K562 (cell line): Measurements from ENCODE around the gene COASY. TPM values are rescaled to one million over a fixed set of nuclear protein-coding genes. Genes with fewer than 3 reads are reported as not detected.

Source experiments
- ATAC-seq: fragments of 200-7000 bp; cut with Tn5 transposase; 3 replicates; pipeline ENCODE4 v1.9.1; 2020; ENCODE audit warnings: moderate library complexity
- BruUV-seq: library from RNA; stranded (reverse); fragments of 400-500 nt; replicated peaks from 2 replicates; lab custom pipeline; 2021; lab: Mats Ljungman, UMichigan
- CTCF ChIA-PET: fragments of 300-600 bp; formaldehyde crosslinking; extraction: SDS; loops from one replicate; lab custom pipeline; 2021; ENCODE audit warnings: low intra/inter-chr PET ratio; lab: Yijun Ruan, JAX
- POLR2A ChIA-PET: fragments of 300-600, 350-650 bp; sonication (Branson Sonifier 250); formaldehyde crosslinking; extraction: SDS; loops from one replicate; lab custom pipeline; 2021; ENCODE audit warnings: antibody characterized with exemption, inconsistent platforms; lab: Yijun Ruan, JAX
- DNase-seq, 4 experiments: peaks; one replicate each; pipeline versions ENCODE4 v3.0.0 to v3.0.0-alpha.2; 2011 to 2018; ENCODE audit warnings: low spot score in 3 of 4, mixed read lengths in 3 of 4; ENCODE audit errors: extremely low read depth in 1 of 4
- FAIRE-seq: peaks from 2 replicates; lab custom pipeline; 2011; peaks lifted over from hg19 to GRCh38; lab: Jason Lieb, UNC
- H2AFZ ChIP-seq: 2 replicates; pipeline ENCODE4 v1.6.0; 2011; ENCODE audit warnings: low read depth, low read length, control low read depth, inconsistent platforms
- H3K27ac ChIP-seq: fragments of 200-600 bp; 3 replicates; pipeline ENCODE4 v1.8.0; 2011; ENCODE audit warnings: low read depth, mild to moderate bottlenecking, control low read depth, inconsistent platforms, low read length, moderate library complexity, mixed read lengths; ENCODE audit errors: extremely low read depth
- H3K27me3 ChIP-seq, 2 experiments: fragments of 300-600 bp in 1 of 2; 2 replicates in 1 of 2; 3 replicates in 1 of 2; pipeline versions ENCODE4 v1.6.0 to v1.8.0; 2011; ENCODE audit warnings: inconsistent platforms in 2 of 2, low read length in 2 of 2, mild to moderate bottlenecking in 1 of 2, mixed read lengths in 1 of 2, moderate library complexity in 1 of 2; ENCODE audit not compliant: control insufficient read depth in 2 of 2, insufficient read depth in 2 of 2
- H3K36me3 ChIP-seq: fragments of 300-600 bp; 3 replicates; pipeline ENCODE4 v1.8.0; 2011; ENCODE audit warnings: mild to moderate bottlenecking, low read length, inconsistent platforms; ENCODE audit not compliant: control insufficient read depth, insufficient read depth
- H3K4me1 ChIP-seq, 2 experiments: fragments of 200-600 bp in 1 of 2; replicated peaks in 1 of 2; 2 replicates in 1 of 2; 3 replicates in 1 of 2; pipeline versions ENCODE4 v1.5.1 to v1.8.0; 2011; ENCODE audit warnings: inconsistent platforms in 2 of 2, low read length in 2 of 2, mild to moderate bottlenecking in 1 of 2, mixed read lengths in 1 of 2, moderate library complexity in 1 of 2; ENCODE audit not compliant: control insufficient read depth in 2 of 2, insufficient read depth in 2 of 2
- H3K4me2 ChIP-seq: 2 replicates; pipeline ENCODE4 v1.6.1; 2011; ENCODE audit warnings: low read length, control low read depth, inconsistent platforms, mixed read lengths; ENCODE audit not compliant: insufficient read depth
- H3K4me3 ChIP-seq: fragments of 200-600 bp; sonication (generic), shearing (Covaris generic); 2 replicates; pipeline ENCODE4 v1.5.1; 2016; ENCODE audit warnings: control low read depth, inconsistent platforms
- H3K79me2 ChIP-seq: fragments of 200-600 bp; 3 replicates; pipeline ENCODE4 v1.8.0; 2011; ENCODE audit warnings: low read length, inconsistent platforms; ENCODE audit not compliant: control insufficient read depth, insufficient read depth
- H3K9ac ChIP-seq, 2 experiments: 2 replicates each; pipeline versions ENCODE4 v1.6.0 to v1.6.1; 2011; ENCODE audit warnings: low read depth in 2 of 2, low read length in 2 of 2, control low read depth in 1 of 2, inconsistent platforms in 1 of 2, mild to moderate bottlenecking in 1 of 2, mixed read lengths in 1 of 2; ENCODE audit not compliant: insufficient read depth in 1 of 2
- H3K9me1 ChIP-seq: one replicate; pipeline ENCODE4 v1.6.0; 2011; ENCODE audit warnings: inconsistent platforms, mild to moderate bottlenecking, low read length, moderate library complexity; ENCODE audit not compliant: control insufficient read depth, insufficient read depth
- H3K9me3 ChIP-seq: replicated peaks from 2 replicates; pipeline ENCODE4 v1.5.1; 2011; ENCODE audit warnings: low read depth, low read length, inconsistent platforms; ENCODE audit not compliant: control insufficient read depth, insufficient read depth
- H4K20me1 ChIP-seq: replicated peaks from 2 replicates; pipeline ENCODE4 v1.6.1; 2011; ENCODE audit warnings: low read length, inconsistent platforms, mixed read lengths; ENCODE audit not compliant: control insufficient read depth, insufficient read depth
- CXXC5 ChIP-seq: fragments of 250-450 bp; sonication (Bioruptor Pico); IDR thresholded peaks from 2 replicates; pipeline ENCODE4 v1.8.0; 2022; ENCODE audit warnings: inconsistent platforms, mild to moderate bottlenecking, moderate library complexity
- HDAC8 ChIP-seq: fragments of 450-650 bp; IDR thresholded peaks from 2 replicates; pipeline ENCODE4 v1.6.1; 2016; ENCODE audit warnings: mild to moderate bottlenecking, missing genetic modification characterization, moderate library complexity, missing compliant biosample characterization
- HNRNPUL1 ChIP-seq: fragments of 200-400 bp; formaldehyde crosslinking; IDR thresholded peaks from 2 replicates; pipeline ENCODE4 v1.6.1; 2017; ENCODE audit warnings: low read length
- MYNN ChIP-seq, 2 experiments: sonication (generic); formaldehyde crosslinking in 1 of 2; IDR thresholded peaks; 2 replicates each; pipeline versions ENCODE4 v1.5.0 to v1.6.1; 2016 to 2020; ENCODE audit warnings: antibody characterized with exemption in 1 of 2, missing genetic modification reagents in 1 of 2
- POLR2AphosphoS5 ChIP-seq: IDR thresholded peaks from 2 replicates; pipeline ENCODE4 v1.6.1; 2011; ENCODE audit warnings: mild to moderate bottlenecking, low read depth, low read length, moderate library complexity; ENCODE audit not compliant: control insufficient read depth, insufficient read depth
- RAD21 ChIP-seq, 2 experiments: fragments of 250-450 bp in 1 of 2; fragments of 450-650 bp in 1 of 2; sonication (Bioruptor Pico) in 1 of 2; formaldehyde crosslinking in 1 of 2; IDR thresholded peaks in 1 of 2; conservative IDR thresholded peaks in 1 of 2; 2 replicates each; pipeline versions ENCODE4 v1.4.0 to v1.8.0; 2020 to 2022; ENCODE audit warnings: mild to moderate bottlenecking in 2 of 2, moderate library complexity in 1 of 2
- XRCC4 ChIP-seq: IDR thresholded peaks from one replicate; pipeline ENCODE4 v1.6.1; 2011; ENCODE audit not compliant: insufficient read depth, insufficient read length; ENCODE audit errors: extremely low read depth
- XRCC5 ChIP-seq: fragments of 200-400 bp; formaldehyde crosslinking; IDR thresholded peaks from 2 replicates; pipeline ENCODE4 v1.6.1; 2017; ENCODE audit warnings: low read depth, mild to moderate bottlenecking, low read length
- ZBTB7A ChIP-seq: IDR thresholded peaks from 2 replicates; pipeline ENCODE4 v1.6.1; 2011; ENCODE audit warnings: low read depth, mild to moderate bottlenecking, low read length, moderate library complexity, borderline replicate concordance; ENCODE audit not compliant: control insufficient read depth
- ZNF696 ChIP-seq: fragments of 250-450 bp; sonication (Bioruptor Pico); conservative IDR thresholded peaks from 2 replicates; pipeline ENCODE4 v1.4.0; 2020; ENCODE audit warnings: mild to moderate bottlenecking, moderate library complexity
- ZNF764 ChIP-seq: fragments of 250-450 bp; sonication (Bioruptor Pico); IDR thresholded peaks from 2 replicates; pipeline ENCODE4 v1.4.0; 2020; ENCODE audit warnings: low read depth, mild to moderate bottlenecking, moderate library complexity
- WGBS: fragments of 100-300 bp; shearing (Covaris generic); methylation state at CpG from one replicate; pipeline ENCODE4 v1.1.6; 2016; ENCODE audit warnings: low coverage, mixed read lengths; ENCODE audit not compliant: insufficient coverage; ENCODE audit errors: missing lambda C conversion rate; 5-methylcytosine and 5-hydroxymethylcytosine counted together
- in situ Hi-C: fragments of 300-500 bp; cut with MboI; formaldehyde crosslinking; loops from 4 replicates; pipeline ENCODE4 v1.15.0; 2018; ENCODE audit warnings: inconsistent platforms, mixed read lengths
- intact Hi-C: fragments of 100-400 bp; cut with micrococcal nuclease; formaldehyde crosslinking; loops from 2 replicates; pipeline ENCODE4 v1.14.2; 2022
- polyA plus RNA-seq, 8 experiments: library from polyadenylated mRNA; depleted of rRNA in 4 of 8; stranded (reverse) in 5 of 8; unstranded in 3 of 8; fragments of >200 nt; fragmentation: Nextera tagmentation in 2 of 8; fragmentation: Illumina TruSeq in 1 of 8; extraction: Ambion mirVana in 2 of 8; extraction: Trizol in 1 of 8; gene quantifications; 2 replicates each; pipeline versions ENCODE4 v1.2.1 to v1.2.3, GENCODE V29; 2011 to 2014; ENCODE audit warnings: inconsistent platforms in 1 of 8, missing spikeins in 1 of 8
- total RNA-seq, 7 experiments: library from RNA; depleted of rRNA in 6 of 7; stranded (reverse); fragments of >200 nt in 6 of 7; fragmentation: Illumina TruSeq in 2 of 7; extraction: Trizol in 2 of 7; gene quantifications; 2 replicates each; pipeline versions ENCODE4 v1.2.1 to v1.2.3, GENCODE V29; 2011 to 2021; ENCODE audit warnings: low replicate concordance in 1 of 7
- TF ChIP-seq, protein P1 (sequence below), 3 experiments: IDR thresholded peaks in 2 of 3; conservative IDR thresholded peaks in 1 of 3; 2 replicates each; pipeline ENCODE4 v1.5.1; 2011 to 2012; ENCODE audit warnings: low read length in 3 of 3, mild to moderate bottlenecking in 3 of 3, control low read depth in 2 of 3, improper control_type of control experiment in 1 of 3, inconsistent platforms in 1 of 3, low read depth in 1 of 3, mixed read lengths in 1 of 3, moderate library complexity in 1 of 3; ENCODE audit not compliant: insufficient read depth in 2 of 3
- TF ChIP-seq, protein P2 (sequence below): fragments of 250-450 bp; sonication (Bioruptor Pico); IDR thresholded peaks from 2 replicates; pipeline ENCODE4 v1.8.0; 2021; ENCODE audit warnings: moderate library complexity, mild to moderate bottlenecking, inconsistent platforms

Gene COASY
- total and polyA plus RNA-seq, 9 of the 15 experiments (the other 6 are each of a cell fraction or from before 2014, with no cell fraction given): 25.4 to 175 (median 62.3) TPM

DNA sequence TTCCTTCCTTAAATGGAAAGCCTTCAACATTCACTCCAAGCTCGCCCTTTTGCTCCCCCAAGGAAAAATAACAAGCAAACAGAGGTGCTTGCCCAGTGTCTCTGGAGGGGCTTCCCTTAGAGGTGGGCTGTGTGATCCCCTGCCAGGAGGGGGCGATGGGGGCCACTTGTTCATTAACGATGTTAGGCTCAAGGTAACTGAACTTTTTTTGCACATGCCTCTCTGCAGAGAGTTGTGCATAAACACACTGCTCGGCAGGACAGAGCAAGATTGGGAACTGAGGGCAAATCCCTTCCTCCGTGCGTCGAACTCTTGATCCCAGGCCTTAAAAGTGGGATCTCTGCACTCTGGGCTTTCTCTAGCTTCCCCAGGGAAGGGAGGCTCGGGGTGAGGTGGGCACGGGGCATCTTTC, 41.4 kb upstream of the COASY start:
- in situ Hi-C loops (no loop called here), intact Hi-C loops (no loop called here)
- DNase-seq: peak in 3 of 4 experiments; percentile 48 to 57 (median 50)
- POLR2A ChIA-PET: interaction anchor here (0.6 to 3.9 kb wide), 14 partner anchors 9 to 208 kb away, joined by 3 to 15 read pairs (median 4); partner anchors contain the start of genes CAVIN1 and NAGLU
- Histone ChIP-seq H3K4me2 (no peak overlapping the region), H3K36me3 (peaks cover 72% of the 10 kb centered on the region), H3K4me1 (peaks cover 51 to 68% of the 10 kb centered on the region in 2 experiments), H3K9me1 (peaks cover 7% of the 10 kb centered on the region), H3K9ac (peak overlapping the region in 1 of 2 experiments; percentile 62; a peak in 1 of 4 replicates), H3K27ac (peak overlapping the region; percentile 86; the same call in 2 of the 3 replicates), H4K20me1 (no peaks in the 10 kb centered on the region), H3K4me3 (no peak overlapping the region), H3K9me3 (no peaks in the 10 kb centered on the region), H3K27me3 (no peaks in the 10 kb centered on the region), H3K79me2 (peaks cover 11% of the 10 kb centered on the region; the same call in 1 of the 3 replicates), H2AFZ (no peak overlapping the region)
- CTCF ChIA-PET: interaction anchor here (1.3 kb wide), 1 partner anchor 198 kb away, joined by 3 read pairs; no protein-coding TSS in a partner anchor
- FAIRE-seq: no peak
- no TSS peak for BruUV-seq
- 76% methylated on average over 9 of the region's 9 CpGs for WGBS
- ATAC-seq: peak; percentile 15; the same call in 2 of the 3 replicates
- no peak for TF ChIP-seq HDAC8
- TF ChIP-seq XRCC4: no peak
- TF ChIP-seq HNRNPUL1: no peak
- TF ChIP-seq XRCC5: peak; percentile 63
- 0 out of 2 replicates have a peak, but pooled peaks have one; percentile 22 for TF ChIP-seq ZNF764 (CRISPR knock-in tag)
- TF ChIP-seq, protein P1, sequence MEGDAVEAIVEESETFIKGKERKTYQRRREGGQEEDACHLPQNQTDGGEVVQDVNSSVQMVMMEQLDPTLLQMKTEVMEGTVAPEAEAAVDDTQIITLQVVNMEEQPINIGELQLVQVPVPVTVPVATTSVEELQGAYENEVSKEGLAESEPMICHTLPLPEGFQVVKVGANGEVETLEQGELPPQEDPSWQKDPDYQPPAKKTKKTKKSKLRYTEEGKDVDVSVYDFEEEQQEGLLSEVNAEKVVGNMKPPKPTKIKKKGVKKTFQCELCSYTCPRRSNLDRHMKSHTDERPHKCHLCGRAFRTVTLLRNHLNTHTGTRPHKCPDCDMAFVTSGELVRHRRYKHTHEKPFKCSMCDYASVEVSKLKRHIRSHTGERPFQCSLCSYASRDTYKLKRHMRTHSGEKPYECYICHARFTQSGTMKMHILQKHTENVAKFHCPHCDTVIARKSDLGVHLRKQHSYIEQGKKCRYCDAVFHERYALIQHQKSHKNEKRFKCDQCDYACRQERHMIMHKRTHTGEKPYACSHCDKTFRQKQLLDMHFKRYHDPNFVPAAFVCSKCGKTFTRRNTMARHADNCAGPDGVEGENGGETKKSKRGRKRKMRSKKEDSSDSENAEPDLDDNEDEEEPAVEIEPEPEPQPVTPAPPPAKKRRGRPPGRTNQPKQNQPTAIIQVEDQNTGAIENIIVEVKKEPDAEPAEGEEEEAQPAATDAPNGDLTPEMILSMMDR (IDR thresholded peaks at IDR 0.05 in 2 of 3, conservative IDR thresholded peaks at IDR 0.05 in 1 of 3; ENCODE audit: insufficient read depth in 2 of 3, low read depth in 1 of 3, low read length in 3 of 3): peak; percentile 54 to 77 (median 54)
- 0 out of 2 replicates have a peak, but pooled peaks have one; percentile 9 for TF ChIP-seq MYNN (IDR thresholded peaks at IDR 0.05)
- no peak for TF ChIP-seq MYNN (CRISPR knock-in tag; IDR thresholded peaks at IDR 0.05)
- no peak for TF ChIP-seq ZNF696
- peak in 1 of 2 experiments; percentile 9; a peak in 1 of 4 replicates for TF ChIP-seq RAD21 (CRISPR knock-in tag; conservative IDR thresholded peaks at IDR 0.05 in 1 of 2, IDR thresholded peaks at IDR 0.05 in 1 of 2)
- TF ChIP-seq, protein P2, sequence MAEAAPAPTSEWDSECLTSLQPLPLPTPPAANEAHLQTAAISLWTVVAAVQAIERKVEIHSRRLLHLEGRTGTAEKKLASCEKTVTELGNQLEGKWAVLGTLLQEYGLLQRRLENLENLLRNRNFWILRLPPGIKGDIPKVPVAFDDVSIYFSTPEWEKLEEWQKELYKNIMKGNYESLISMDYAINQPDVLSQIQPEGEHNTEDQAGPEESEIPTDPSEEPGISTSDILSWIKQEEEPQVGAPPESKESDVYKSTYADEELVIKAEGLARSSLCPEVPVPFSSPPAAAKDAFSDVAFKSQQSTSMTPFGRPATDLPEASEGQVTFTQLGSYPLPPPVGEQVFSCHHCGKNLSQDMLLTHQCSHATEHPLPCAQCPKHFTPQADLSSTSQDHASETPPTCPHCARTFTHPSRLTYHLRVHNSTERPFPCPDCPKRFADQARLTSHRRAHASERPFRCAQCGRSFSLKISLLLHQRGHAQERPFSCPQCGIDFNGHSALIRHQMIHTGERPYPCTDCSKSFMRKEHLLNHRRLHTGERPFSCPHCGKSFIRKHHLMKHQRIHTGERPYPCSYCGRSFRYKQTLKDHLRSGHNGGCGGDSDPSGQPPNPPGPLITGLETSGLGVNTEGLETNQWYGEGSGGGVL: no peak
- peak; percentile 89 for TF ChIP-seq ZBTB7A
- peak; percentile 28; the same call in 1 of the 2 replicates for TF ChIP-seq POLR2AphosphoS5
- no peak for TF ChIP-seq CXXC5 (CRISPR knock-in tag)
